ENCODE data around the gene ARHGEF26.

Gene ARHGEF26

GRCh38 chr3:154218728-154219127, 97.5 kb downstream of the ARHGEF26 start:
- no peak for DNase-seq

- no peak for DNase-seq
Observed at GRCh38 chr3:154220462-154220861, 99.3 kb downstream of the ARHGEF26 start.

GRCh38 chr3:154223519-154223918, 102.3 kb downstream of the ARHGEF26 start:
- no peak for DNase-seq

- DNase-seq: no peak
Observed at GRCh38 chr3:154224366-154224765, 103.2 kb downstream of the ARHGEF26 start.

GRCh38 chr3:154224866-154225265, 103.7 kb downstream of the ARHGEF26 start:
- DNase-seq: no peak

GRCh38 chr3:154225536-154225935, 104.3 kb downstream of the ARHGEF26 start:
- DNase-seq: no peak

- no peak for DNase-seq
Observed at GRCh38 chr3:154227531-154227930, 106.3 kb downstream of the ARHGEF26 start.

GRCh38 chr3:154228561-154229216, 107.5 kb downstream of the ARHGEF26 start:
- DNase-seq: no peak

- no peak for DNase-seq
Observed at GRCh38 chr3:154229217-154229590, 108.0 kb downstream of the ARHGEF26 start.

- DNase-seq: no peak
Observed at GRCh38 chr3:154235330-154235729, 114.1 kb downstream of the ARHGEF26 start.

GRCh38 chr3:154236331-154236730, 115.1 kb downstream of the ARHGEF26 start:
- no peak for DNase-seq

GRCh38 chr3:154240235-154240634, 119.0 kb downstream of the ARHGEF26 start:
- no peak for DNase-seq

- DNase-seq: no peak
Observed at GRCh38 chr3:154241496-154241895, 120.3 kb downstream of the ARHGEF26 start.

GRCh38 chr3:154242766-154243165, 121.6 kb downstream of the ARHGEF26 start:
- DNase-seq: no peak

GRCh38 chr3:154243353-154243752, 122.2 kb downstream of the ARHGEF26 start:
- no peak for DNase-seq

GRCh38 chr3:154244644-154245043, 123.5 kb downstream of the ARHGEF26 start:
- DNase-seq: no peak

- peak; percentile 3 for DNase-seq
Observed at GRCh38 chr3:154247806-154248415, 126.7 kb downstream of the ARHGEF26 start.

GRCh38 chr3:154250291-154250690, 129.1 kb downstream of the ARHGEF26 start:
- no peak for DNase-seq

- no peak for DNase-seq
Observed at GRCh38 chr3:154251610-154252009, 130.4 kb downstream of the ARHGEF26 start.

- peak; percentile 59 for DNase-seq
Observed at GRCh38 chr3:154252759-154253638, 131.8 kb downstream of the ARHGEF26 start.

GRCh38 chr3:154254527-154254926, 133.3 kb downstream of the ARHGEF26 start:
- no peak for DNase-seq

GRCh38 chr3:154273381-154273780, 152.2 kb downstream of the ARHGEF26 start:
- no peak for DNase-seq

GRCh38 chr3:154274348-154274747, 153.2 kb downstream of the ARHGEF26 start:
- DNase-seq: no peak

GRCh38 chr3:154275292-154275691, 154.1 kb downstream of the ARHGEF26 start:
- no peak for DNase-seq
